CD4-positive, alpha-beta T cell treated with Interleukin-1 beta for 1 hour (primary cell): Measurements from ENCODE around the gene CHN2.

Experiments
- DNase-seq, 2 donors: peaks; one replicate each; pipeline ENCODE4 v3.0.0-alpha.2; 2020 to 2022

Gene CHN2

GRCh38 chr7:29370531-29371314, 176.1 kb downstream of the CHN2 start:
- no peak for DNase-seq

- DNase-seq, result no peak
Measured at GRCh38 chr7:29371472-29371871, 176.9 kb downstream of the CHN2 start.

GRCh38 chr7:29372351-29373090, 177.9 kb downstream of the CHN2 start:
- DNase-seq, result no peak

GRCh38 chr7:29375641-29376562, 181.3 kb downstream of the CHN2 start:
- DNase-seq, result no peak

- no peak for DNase-seq
Measured at GRCh38 chr7:29377718-29378117, 183.1 kb downstream of the CHN2 start.

GRCh38 chr7:29379551-29379950, 185.0 kb downstream of the CHN2 start:
- no peak for DNase-seq

GRCh38 chr7:29381206-29382094, 186.9 kb downstream of the CHN2 start:
- no peak for DNase-seq

GRCh38 chr7:29384277-29384676, 189.7 kb downstream of the CHN2 start:
- no peak for DNase-seq

GRCh38 chr7:29385214-29385814, 190.7 kb downstream of the CHN2 start:
- DNase-seq, result no peak

GRCh38 chr7:29386196-29386765, 191.7 kb downstream of the CHN2 start:
- DNase-seq, result no peak

GRCh38 chr7:29391262-29391661, 196.7 kb downstream of the CHN2 start:
- no peak for DNase-seq

- DNase-seq, result no peak
Measured at GRCh38 chr7:29394321-29394720, 199.7 kb downstream of the CHN2 start.

GRCh38 chr7:29396563-29396962, 202.0 kb downstream of the CHN2 start:
- DNase-seq, result no peak

- DNase-seq, result no peak
Measured at GRCh38 chr7:29397398-29397797, 202.8 kb downstream of the CHN2 start.

GRCh38 chr7:29398011-29398410, 203.4 kb downstream of the CHN2 start:
- no peak for DNase-seq

- DNase-seq, result no peak
Measured at GRCh38 chr7:29400437-29400836, 205.9 kb downstream of the CHN2 start.

GRCh38 chr7:29401769-29402168, 207.2 kb downstream of the CHN2 start:
- DNase-seq, result no peak

- DNase-seq, result no peak
Measured at GRCh38 chr7:29405891-29406290, 211.3 kb downstream of the CHN2 start.

GRCh38 chr7:29406366-29406765, 211.8 kb downstream of the CHN2 start:
- no peak for DNase-seq

GRCh38 chr7:29408841-29409243, 214.3 kb downstream of the CHN2 start:
- peak; percentile 35 to 73 for DNase-seq

- DNase-seq, result no peak
Measured at GRCh38 chr7:29410996-29411395, 216.4 kb downstream of the CHN2 start.
